ENCODE data around the gene CNTNAP3.
"Not testable (repeated sequence)": the region's sequence is repeated elsewhere in the genome, so short reads cannot be mapped to it uniquely, and the experiment has no call there.

CNTNAP3 gene

DNA sequence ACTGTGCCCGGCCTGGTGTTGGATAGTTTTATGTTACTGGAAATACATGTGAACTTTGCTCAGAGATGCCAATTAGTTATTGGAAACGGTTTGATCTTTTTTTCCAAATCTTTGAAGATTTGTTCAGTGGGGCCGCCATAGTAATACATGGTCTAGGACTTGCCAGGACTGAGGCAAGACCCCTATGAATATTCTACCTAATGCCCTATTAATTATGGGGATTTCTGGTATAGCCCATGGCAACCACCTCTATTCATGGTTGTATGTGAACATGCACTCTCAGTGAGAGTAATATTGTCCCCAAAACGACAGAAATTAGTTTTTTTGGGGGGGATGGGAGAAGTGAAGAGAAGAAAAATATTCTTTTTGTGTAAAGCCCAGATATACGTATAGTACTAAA, 220.3 kb downstream of the CNTNAP3 start:
- not testable (repeated sequence) for DNase-seq

DNA sequence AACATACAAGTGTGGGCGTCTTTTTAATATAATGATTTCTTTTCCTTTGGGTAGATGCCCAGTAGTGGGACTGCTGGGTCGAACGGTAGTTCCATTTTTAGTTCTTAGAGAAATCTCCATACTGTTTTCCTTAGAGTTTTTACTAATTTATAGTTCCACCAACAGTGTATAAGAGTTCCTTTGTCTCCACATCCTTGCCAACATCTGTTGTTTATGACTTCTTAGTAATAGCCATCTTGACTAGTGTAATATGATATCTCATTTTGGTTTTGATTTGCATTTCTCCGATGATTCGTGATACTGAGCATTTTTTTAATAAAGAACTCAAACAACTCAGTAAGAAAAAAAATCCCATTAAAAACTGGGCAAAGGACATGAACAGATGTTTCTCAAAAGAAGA, 225.0 kb downstream of the CNTNAP3 start:
- DNase-seq, result not testable (repeated sequence)

DNA sequence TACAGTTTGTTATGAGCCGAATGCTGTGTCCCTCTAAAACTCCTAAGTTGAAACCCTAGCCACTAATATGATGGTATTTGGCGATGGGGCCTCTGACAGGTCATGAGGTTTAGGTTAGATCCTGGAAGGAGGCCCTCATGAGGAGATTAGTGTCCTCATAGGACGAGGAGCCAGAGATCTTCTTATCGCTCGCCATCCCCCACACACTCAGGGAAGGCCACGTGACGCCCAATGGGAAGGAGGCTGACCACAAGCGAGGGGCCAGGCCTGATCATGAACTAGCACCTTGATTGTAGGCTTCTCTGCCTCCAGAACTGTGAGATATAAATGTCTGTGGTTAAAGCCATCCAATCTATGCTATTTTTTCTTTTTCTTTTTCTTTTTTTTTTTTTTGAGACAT, 233.5 kb downstream of the CNTNAP3 start:
- DNase-seq, result not testable (repeated sequence)

DNA sequence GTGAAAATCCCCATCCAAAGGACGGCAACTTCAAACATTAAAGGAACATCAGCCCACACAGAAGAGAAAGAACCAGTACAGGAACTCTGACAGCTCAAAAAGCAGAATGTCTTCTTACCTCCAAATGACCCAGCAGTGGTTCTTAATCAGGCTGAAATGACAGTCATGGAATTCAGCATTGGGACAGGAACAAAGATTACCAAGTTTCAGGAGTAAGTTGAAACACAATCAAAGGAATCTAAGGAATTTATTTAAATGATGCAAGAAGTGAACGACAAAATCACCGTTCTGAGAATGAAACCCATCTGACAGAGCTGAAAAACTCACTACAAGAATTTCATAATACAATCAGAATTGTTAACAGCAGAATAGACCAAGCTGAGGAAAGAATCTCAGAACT, 241.1 kb downstream of the CNTNAP3 start:
- not testable (repeated sequence) for DNase-seq

DNA sequence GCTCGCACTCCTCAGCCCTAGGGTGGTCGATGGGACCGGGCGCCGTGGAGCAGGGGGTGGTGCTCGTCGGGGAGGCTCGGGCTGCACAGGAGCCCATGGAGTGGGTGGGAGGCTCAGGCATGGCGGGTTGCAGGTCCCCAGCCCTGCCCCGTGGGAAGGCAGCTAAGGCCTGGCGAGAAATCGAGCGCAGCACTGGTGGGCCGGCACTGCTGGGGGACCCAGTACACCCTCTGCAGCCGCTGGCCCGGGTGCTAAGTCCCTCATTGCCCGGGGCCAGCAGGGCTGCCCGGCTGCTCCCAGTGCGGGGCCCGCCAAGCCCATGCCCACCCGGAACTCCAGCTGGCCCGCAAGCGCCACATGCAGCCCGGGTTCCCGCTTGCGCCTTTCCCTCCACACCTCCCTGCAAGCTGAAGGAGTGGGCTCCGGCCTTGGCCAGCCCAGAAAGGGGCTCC, 245.6 kb downstream of the CNTNAP3 start:
- DNase-seq, result not testable (repeated sequence)

DNA sequence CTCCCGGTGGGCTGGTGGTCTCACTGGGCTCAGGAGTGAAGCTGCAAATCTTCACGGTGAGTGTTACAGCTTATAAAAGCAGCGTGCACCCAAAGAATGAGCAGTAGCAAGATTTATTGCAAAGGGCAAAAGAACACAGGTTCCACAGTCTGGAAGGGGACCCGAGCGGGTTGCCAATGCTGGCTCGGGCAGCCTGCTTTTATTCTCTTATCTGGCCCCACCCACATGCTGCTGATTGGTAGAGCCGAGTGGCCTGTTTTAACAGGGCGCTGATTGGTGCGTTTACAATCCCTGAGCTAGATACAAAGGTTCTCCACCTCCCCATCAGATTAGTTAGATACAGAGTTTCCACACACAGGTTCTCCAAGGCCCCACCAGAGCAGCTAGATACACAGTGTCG, 246.2 kb downstream of the CNTNAP3 start:
- not testable (repeated sequence) for DNase-seq

DNA sequence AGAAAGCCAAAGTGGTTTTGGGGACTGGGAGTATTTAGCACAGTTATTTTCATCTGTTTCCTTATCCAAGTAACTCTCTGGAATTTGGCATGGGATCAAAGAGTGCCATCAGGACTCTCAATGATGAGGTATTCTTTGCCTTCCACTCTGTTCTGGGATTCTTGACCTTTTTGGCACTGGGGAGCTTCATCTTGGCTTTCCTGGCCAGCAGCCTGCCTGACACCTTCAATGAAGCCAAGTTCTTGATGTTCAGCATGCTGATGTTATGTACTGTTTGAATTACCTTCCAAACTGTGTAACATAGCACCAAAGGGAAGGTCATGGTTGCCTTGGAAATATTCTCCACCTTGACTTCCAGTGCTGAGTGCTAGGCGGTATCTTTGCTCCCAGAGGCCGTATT, 248.8 kb downstream of the CNTNAP3 start:
- not testable (repeated sequence) for DNase-seq

DNA sequence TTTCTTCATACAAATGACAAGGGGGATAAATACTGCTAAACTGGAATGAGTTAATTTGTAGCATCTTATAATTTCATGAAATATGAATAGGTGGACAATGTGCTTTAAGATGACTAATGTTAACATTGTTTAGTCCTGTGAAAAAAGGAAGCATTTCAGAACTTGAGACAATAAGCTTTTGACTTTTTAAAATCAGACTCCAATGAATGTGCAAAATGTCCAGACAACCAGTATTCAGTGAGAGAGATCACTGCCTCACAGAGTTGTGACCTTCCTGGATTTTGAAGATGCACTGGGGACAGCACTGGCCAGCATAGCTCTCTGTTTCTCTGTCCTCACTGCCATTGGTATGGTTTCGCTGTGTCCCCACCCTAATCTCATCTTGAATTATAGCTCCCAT, 249.7 kb downstream of the CNTNAP3 start:
- not testable (repeated sequence) for DNase-seq

DNA sequence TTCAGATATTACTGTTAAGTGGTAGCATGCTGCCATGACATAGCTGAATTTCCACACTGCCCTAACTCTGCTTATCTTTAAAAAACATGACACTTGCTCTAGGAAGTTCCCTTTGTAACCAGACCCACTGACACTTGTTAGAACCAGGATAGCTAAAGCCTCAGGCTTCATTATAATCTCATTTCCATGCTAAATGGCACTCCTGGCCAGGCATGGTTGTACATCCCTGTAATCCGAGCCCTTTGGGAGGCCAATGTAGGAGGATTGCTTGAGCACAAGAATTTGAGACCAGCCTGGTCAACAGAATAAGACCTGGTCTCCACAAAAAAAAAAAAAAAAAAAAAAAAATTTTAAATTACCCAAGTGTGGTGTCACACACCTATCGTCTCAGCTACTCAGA, 254.1 kb downstream of the CNTNAP3 start:
- not testable (repeated sequence) for DNase-seq

DNA sequence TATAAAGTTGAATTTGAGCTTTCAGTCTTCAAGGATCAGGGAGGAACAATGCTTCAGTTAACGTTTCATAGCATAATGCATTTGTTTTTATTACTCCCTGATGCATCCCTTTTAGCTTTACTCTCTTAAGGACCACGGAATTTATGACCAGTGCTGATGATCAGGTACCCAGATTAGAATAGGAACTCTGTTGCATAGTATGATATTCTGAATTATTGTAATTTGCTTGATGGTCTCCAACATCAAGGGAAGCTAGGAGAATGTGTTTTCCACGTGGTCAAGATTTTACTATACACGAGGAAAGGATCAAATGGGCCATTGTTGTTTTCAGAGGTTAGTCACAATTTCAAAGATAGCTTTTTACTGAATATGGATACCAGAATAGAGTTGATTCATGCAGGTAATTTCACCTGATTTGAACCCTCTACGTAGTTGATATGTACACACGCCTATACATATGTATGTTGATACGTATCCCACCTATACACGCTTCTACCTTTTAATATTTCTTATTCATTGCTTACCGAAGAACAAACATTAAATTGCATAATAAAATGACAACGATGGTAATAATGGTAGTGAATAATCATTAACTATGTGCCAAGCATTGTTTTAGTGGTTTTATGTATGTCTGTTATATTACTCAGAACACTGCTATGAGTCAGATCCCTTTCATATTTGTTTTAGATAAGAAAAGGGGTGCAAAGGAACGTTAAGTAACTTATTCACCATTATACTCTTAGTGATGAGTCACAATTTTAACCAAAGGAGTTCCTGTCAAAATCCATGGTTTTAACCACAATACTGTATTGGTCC, 257.6 kb downstream of the CNTNAP3 start:
- not testable (repeated sequence) for DNase-seq

DNA sequence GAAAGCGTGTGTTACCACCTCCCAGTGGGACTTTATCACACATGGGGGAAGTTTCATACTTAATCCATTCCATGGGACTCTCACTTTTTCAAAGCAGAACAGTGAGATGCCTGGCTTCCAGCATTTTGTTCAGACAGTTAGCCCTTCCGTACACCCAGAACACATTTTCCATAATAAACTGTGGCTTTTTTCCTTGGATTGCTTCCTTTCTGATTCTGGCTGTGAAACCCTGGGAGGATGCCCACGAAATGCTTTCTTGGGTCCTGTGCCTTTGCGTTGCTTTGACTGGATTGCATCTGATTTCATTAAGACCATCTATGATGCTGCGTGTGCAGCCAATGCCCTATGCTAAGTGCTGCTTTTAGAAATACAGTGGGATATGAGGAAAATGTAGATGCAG, 259.1 kb downstream of the CNTNAP3 start:
- not testable (repeated sequence) for DNase-seq

DNA sequence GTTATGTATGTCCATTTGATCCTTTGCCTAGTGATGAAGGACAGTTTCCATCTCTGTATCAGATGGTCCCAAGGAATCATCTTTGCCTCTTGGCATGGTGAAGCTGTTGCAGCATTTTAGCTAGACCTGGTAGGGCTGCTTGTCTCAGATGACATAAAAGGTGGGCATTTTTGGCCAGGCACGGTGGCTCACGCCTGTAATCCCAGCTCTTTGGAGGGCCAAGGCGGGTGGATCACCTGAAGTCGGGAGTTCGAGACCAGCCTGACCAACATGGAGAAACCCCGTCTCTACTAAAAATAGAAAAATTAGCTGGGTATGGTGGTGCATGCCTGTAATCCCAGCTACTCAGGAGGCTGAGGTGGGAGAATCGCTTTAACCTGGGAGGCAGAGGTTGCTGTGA, 259.8 kb downstream of the CNTNAP3 start:
- DNase-seq, result not testable (repeated sequence)

DNA sequence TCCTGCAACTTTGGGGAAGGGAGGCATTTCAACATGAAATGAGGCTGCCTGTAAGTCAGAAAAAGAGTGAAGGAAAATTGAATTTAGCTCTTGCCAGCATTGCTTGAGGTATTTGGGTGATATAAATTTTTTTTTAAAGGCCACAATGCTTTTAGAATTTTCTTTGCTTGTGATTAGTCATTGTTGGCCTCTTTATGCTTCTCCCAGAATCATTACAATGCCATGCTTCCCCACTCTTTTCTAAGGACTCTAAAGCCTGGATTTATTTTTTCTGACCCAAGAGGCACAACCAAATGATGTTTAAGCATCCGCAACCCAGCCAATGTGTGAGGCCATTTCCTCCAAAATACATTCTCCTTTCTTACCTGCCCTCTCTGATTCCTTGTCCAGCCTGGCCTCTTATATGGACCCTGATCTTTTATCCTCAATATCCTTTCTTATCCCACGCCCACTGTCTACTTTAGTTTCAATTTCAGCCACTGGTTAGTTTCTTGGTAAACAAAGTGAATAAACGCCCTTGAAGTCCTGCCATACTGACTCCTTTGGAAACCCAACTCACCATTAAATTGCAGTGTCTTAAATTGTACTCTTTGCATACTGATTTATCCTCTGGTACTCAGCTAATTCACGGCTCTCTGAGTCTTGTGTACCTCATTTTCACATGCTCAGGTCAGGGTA, 261.9 kb downstream of the CNTNAP3 start:
- not testable (repeated sequence) for DNase-seq

All from NCI-H510A treated with DMSO at 0.1 percent for 48 hours (cell line).